ENCODE results near the gene PLA2G1B.

The PLA2G1B gene

GRCh38 chr12:120321382-120322202, 6.0 kb downstream of the PLA2G1B start:
- no peaks in the 10 kb centered on the region for H3K27me3 ChIP-seq (replicated peaks; ENCODE audit: insufficient read depth, low read length)
- H3K36me3 ChIP-seq (replicated peaks; ENCODE audit: insufficient read depth, low read length) = no peaks in the 10 kb centered on the region
- no peaks in the 10 kb centered on the region for H3K9me3 ChIP-seq (replicated peaks; ENCODE audit: insufficient read depth, low read length)
- no peaks in the 10 kb centered on the region for H3F3A ChIP-seq (ENCODE audit: insufficient read depth, low read length)
- H2AFZ ChIP-seq (ENCODE audit: low read length) = no peak overlapping the region
- no peak overlapping the region for H3K4me3 ChIP-seq (ENCODE audit: low read length)
- H3K9ac ChIP-seq (ENCODE audit: low read length) = no peak overlapping the region
- H3K4me1 ChIP-seq (ENCODE audit: low read length) = no peaks in the 10 kb centered on the region
- no peaks in the 10 kb centered on the region for H4K20me1 ChIP-seq (ENCODE audit: insufficient read depth, low read length)
- H3K27ac ChIP-seq (ENCODE audit: low read length) = no peak overlapping the region
- no peak for DNase-seq
- TF ChIP-seq CTCF (IDR thresholded peaks at IDR 0.05; ENCODE audit: low read length) (no peak), EZH2phosphoT487 (IDR thresholded peaks at IDR 0.05; ENCODE audit: low read length) (no peak), EZH2 (optimal IDR thresholded peaks at IDR 0.05; ENCODE audit: low read depth, low read length) (no peak)
- no peak overlapping the region for H3K4me2 ChIP-seq (ENCODE audit: low read depth, low read length)
- H3K9me2 ChIP-seq (replicated peaks; ENCODE audit: insufficient read depth, low read length) = no peaks in the 10 kb centered on the region
- no peaks in the 10 kb centered on the region for H3K79me2 ChIP-seq (ENCODE audit: low read length)

GRCh38 chr12:120317224-120318105, 10.1 kb downstream of the PLA2G1B start:
- DNase-seq = peak; percentile 97
- no peaks in the 10 kb centered on the region for H3K27me3 ChIP-seq (replicated peaks; ENCODE audit: insufficient read depth, low read length)
- peak overlapping the region; percentile 68 for H3K4me3 ChIP-seq (ENCODE audit: low read length)
- TF ChIP-seq EZH2phosphoT487 (IDR thresholded peaks at IDR 0.05; ENCODE audit: low read length) (no peak), CTCF (IDR thresholded peaks at IDR 0.05; ENCODE audit: low read length) (peak; percentile 40)
- peak overlapping the region; percentile 81 for H3K9ac ChIP-seq (ENCODE audit: low read length)
- no peaks in the 10 kb centered on the region for H3K9me3 ChIP-seq (replicated peaks; ENCODE audit: insufficient read depth, low read length)
- H3K36me3 ChIP-seq (replicated peaks; ENCODE audit: insufficient read depth, low read length) = no peaks in the 10 kb centered on the region
- H3K4me1 ChIP-seq (ENCODE audit: low read length) = no peaks in the 10 kb centered on the region
- peak overlapping the region; percentile 89 for H3K4me2 ChIP-seq (ENCODE audit: low read depth, low read length)
- H3K9me2 ChIP-seq (replicated peaks; ENCODE audit: insufficient read depth, low read length) = no peaks in the 10 kb centered on the region
- peak overlapping the region; percentile 39; the same call in 1 of the 2 replicates for H3K27ac ChIP-seq (ENCODE audit: low read length)
- no peaks in the 10 kb centered on the region for H4K20me1 ChIP-seq (ENCODE audit: insufficient read depth, low read length)
- peak overlapping the region; percentile 61 for H2AFZ ChIP-seq (ENCODE audit: low read length)
- no peaks in the 10 kb centered on the region for H3F3A ChIP-seq (ENCODE audit: insufficient read depth, low read length)
- no peaks in the 10 kb centered on the region for H3K79me2 ChIP-seq (ENCODE audit: low read length)

GRCh38 chr12:120316798-120317223, 10.8 kb downstream of the PLA2G1B start:
- Histone ChIP-seq H4K20me1 (ENCODE audit: insufficient read depth, low read length) (no peaks in the 10 kb centered on the region), H3F3A (ENCODE audit: insufficient read depth, low read length) (no peaks in the 10 kb centered on the region), H3K9ac (ENCODE audit: low read length) (peak overlapping the region; percentile 81), H2AFZ (ENCODE audit: low read length) (peak overlapping the region; percentile 61), H3K27ac (ENCODE audit: low read length) (peak overlapping the region; percentile 39; the same call in 1 of the 2 replicates), H3K4me1 (ENCODE audit: low read length) (no peaks in the 10 kb centered on the region), H3K4me3 (ENCODE audit: low read length) (peak overlapping the region; percentile 68), H3K4me2 (ENCODE audit: low read depth, low read length) (peak overlapping the region; percentile 89), H3K9me3 (replicated peaks; ENCODE audit: insufficient read depth, low read length) (no peaks in the 10 kb centered on the region), H3K9me2 (replicated peaks; ENCODE audit: insufficient read depth, low read length) (no peaks in the 10 kb centered on the region), H3K36me3 (replicated peaks; ENCODE audit: insufficient read depth, low read length) (no peaks in the 10 kb centered on the region), H3K79me2 (ENCODE audit: low read length) (no peaks in the 10 kb centered on the region), H3K27me3 (replicated peaks; ENCODE audit: insufficient read depth, low read length) (no peaks in the 10 kb centered on the region)
- DNase-seq = no peak
- no peak for TF ChIP-seq CTCF (IDR thresholded peaks at IDR 0.05; ENCODE audit: low read length)
- no peak for TF ChIP-seq EZH2 (optimal IDR thresholded peaks at IDR 0.05; ENCODE audit: low read depth, low read length)
- TF ChIP-seq EZH2phosphoT487 (IDR thresholded peaks at IDR 0.05; ENCODE audit: low read length) = no peak
